GM10248 (cell line): ENCODE data around the gene PRDM16.

ENCODE experiments used
- CTCF ChIA-PET: fragments of 300-600 bp; sonication (Branson Sonifier 250); formaldehyde crosslinking; extraction: SDS; loops from one replicate; lab custom pipeline; 2021; ENCODE audit warnings: antibody characterized with exemption; lab: Yijun Ruan, JAX
- POLR2A ChIA-PET: fragments of 350-650 bp; sonication (Branson Sonifier 250); formaldehyde crosslinking; extraction: SDS; loops from one replicate; lab custom pipeline; 2020; ENCODE audit warnings: antibody characterized with exemption; lab: Yijun Ruan, JAX
- DNase-seq: peaks from one replicate; pipeline ENCODE4 v3.0.0; 2012; ENCODE audit errors: extremely low spot score
- CTCF ChIP-seq: IDR thresholded peaks from 2 replicates; pipeline ENCODE4 v1.5.1; 2012; ENCODE audit warnings: mild to moderate bottlenecking, low read depth; ENCODE audit errors: extremely low read depth, missing control alignments, control extremely low read depth

PRDM16 gene

DNA sequence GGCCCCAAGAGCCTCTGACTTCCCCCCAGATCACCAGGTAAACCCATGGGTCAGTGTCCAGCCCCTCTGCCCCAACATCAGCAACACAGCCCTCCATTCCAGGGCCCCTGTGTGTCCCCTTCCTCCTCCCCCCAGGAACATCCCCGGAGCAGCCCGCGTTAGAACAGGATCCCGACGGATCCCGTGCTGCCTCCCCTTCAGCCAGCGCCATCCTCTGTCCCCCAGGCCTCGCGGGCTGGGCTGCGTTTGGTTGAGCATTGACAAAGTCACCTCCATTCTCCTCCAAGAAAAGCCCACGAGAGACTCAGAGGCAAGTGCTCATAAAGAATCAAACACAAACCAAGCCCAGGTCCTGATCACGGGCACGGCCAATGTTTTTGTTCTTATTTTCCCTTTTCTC, 225.4 kb downstream of the PRDM16 start:
- TF ChIP-seq CTCF = no peak
- POLR2A ChIA-PET = no interaction called here
- CTCF ChIA-PET = no interaction called here
- DNase-seq = no peak

DNA sequence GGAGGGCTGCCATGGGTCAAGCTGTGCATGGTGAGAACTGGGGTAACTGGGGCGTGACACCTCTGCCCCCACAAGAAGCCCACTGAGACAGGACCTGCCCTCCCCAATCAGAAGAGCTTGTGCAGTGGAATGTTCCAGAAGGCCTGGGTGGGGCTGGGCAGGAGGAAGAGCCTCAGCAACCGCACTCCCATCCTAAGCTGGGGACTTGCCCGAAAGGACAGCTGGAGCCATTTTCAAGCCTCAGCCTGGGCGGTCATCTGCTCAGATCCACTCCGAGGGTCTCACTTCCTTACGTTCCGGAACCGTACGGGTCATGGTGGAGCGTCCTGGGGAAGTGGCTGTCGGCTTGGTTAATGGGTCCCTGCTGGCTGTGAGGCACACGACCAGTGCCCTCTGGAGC, 226.8 kb downstream of the PRDM16 start:
- POLR2A ChIA-PET = no interaction called here
- CTCF ChIA-PET = no interaction called here
- no peak for DNase-seq
- TF ChIP-seq CTCF = no peak

- ChIA-PET CTCF (no interaction called here), POLR2A (no interaction called here)
- no peak for DNase-seq
- TF ChIP-seq CTCF = no peak
Observed at GRCh38 chr1:3296326-3296725, 227.3 kb downstream of the PRDM16 start.

- POLR2A ChIA-PET = no interaction called here
- DNase-seq = no peak
- CTCF ChIA-PET = no interaction called here
- no peak for TF ChIP-seq CTCF
Observed at GRCh38 chr1:3296826-3297225, 227.8 kb downstream of the PRDM16 start.

DNA sequence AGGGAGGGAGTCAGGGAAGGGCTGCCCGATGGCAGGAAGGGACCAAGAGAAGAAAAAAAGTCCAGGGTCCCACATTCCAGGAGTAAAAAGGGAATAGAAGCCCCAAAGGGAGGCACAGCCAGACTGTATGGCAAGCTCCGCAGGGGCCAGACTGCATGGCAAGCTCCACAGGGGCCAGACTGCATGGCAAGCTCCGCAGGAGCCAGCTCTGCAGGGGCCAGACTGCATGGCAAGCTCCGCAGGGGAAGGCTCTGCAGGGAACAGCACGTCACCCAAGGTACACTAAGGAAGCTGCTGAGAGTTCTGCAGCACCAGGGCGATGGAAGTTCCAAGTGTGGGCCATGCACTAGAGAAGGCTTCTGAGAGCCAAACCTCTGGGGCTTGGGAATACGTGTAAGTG, 228.8 kb downstream of the PRDM16 start:
- TF ChIP-seq CTCF = no peak
- no peak for DNase-seq
- ChIA-PET CTCF (no interaction called here), POLR2A (no interaction called here)

DNA sequence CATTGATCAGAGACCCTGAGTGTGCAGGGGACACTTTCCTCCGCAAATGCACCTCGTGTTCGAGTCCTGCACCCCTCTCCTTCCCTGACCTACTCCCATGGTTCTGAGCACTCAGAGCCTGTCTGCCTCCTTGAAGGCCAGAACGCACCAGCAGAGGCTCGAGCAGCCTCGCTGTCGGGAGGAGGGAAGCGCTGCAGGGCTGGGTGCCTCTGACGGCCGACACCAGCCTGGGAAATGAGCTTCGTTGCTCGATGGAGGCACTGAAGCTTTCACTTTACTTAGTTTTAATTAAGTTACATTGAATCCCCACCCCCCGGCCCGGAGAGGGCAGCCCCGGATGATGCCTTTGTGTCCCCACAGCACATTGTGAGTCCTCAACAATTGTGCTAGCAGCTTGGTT, 229.2 kb downstream of the PRDM16 start:
- ChIA-PET CTCF (no interaction called here), POLR2A (no interaction called here)
- no peak for TF ChIP-seq CTCF
- DNase-seq = no peak

GRCh38 chr1:3304246-3304645, 235.2 kb downstream of the PRDM16 start:
- DNase-seq = no peak
- no peak for TF ChIP-seq CTCF
- ChIA-PET POLR2A (no interaction called here), CTCF (no interaction called here)
